ENCODE measurements around the gene SH3D19.
A peak's percentile ranks its signal among the peaks of the same experiment; 100 is the strongest.

The SH3D19 gene, protein sequence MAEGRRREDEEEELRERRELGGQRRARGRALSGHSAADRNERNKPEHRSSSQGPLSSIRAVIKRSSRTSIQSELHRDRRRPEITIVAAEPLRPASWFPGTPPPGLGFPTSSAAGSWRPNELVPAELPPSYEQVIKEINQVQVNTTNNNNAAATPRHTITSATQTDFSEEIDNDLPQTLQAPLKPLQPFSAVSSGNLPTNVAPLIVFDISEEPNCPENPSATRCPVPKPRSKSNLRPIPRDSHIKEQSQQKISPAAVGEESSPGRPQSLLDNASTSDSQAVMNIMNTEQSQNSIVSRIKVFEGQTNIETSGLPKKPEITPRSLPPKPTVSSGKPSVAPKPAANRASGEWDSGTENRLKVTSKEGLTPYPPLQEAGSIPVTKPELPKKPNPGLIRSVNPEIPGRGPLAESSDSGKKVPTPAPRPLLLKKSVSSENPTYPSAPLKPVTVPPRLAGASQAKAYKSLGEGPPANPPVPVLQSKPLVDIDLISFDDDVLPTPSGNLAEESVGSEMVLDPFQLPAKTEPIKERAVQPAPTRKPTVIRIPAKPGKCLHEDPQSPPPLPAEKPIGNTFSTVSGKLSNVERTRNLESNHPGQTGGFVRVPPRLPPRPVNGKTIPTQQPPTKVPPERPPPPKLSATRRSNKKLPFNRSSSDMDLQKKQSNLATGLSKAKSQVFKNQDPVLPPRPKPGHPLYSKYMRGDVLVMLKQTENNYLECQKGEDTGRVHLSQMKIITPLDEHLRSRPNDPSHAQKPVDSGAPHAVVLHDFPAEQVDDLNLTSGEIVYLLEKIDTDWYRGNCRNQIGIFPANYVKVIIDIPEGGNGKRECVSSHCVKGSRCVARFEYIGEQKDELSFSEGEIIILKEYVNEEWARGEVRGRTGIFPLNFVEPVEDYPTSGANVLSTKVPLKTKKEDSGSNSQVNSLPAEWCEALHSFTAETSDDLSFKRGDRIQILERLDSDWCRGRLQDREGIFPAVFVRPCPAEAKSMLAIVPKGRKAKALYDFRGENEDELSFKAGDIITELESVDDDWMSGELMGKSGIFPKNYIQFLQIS

DNA sequence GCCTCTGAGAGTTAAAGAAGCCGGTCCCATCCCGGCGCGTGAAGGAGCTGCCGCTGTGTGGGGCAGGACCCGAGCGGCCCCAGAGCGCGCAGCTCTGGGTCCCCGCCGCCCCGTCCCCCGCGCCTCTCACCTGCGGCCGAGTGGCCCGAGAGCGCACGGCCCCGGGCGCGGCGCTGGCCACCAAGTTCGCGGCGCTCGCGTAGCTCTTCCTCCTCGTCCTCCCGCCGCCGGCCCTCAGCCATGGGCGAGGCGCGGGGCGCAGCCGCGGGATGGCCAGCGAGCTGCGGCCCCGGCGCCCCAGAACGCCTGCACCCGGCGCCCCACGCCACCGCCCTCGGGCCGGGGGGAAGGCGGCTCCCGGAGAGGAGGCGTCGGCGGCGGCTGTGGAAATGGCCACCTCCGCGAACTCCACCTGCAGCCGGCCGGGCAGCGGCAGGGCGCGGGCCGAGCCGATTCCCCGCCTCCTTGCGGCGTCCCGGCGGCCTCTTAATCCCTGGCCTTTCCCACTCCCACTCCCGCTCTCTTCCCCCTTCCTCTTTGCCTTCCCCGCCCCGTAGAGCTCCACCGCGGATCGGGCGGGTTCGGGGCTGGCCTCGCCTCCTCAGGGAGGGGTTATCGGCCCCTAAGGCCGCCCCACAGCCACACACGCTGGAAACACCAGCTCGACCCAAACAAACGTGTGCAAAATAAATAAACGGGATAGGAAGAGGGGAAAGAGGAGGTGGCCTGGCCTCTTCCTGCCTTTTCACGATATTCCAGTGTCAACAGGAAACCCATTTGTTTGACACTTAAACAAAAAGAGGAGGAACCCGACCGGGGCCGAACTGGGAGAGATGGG, at the start of gene SH3D19:
Gene SH3D19 (minus strand): TSS at position 495 of the 838 bp plus-strand sequence. CDS start 253 bp downstream, at position 242.
- in situ Hi-C loops (cut with HindIII; ENCODE audit: low sequenced_read_pairs): no loop called here
- H3K4me3 ChIP-seq (ENCODE audit: low read depth, low read length): peak within 1 kb of the TSS; percentile 66
- TF ChIP-seq, protein P1, sequence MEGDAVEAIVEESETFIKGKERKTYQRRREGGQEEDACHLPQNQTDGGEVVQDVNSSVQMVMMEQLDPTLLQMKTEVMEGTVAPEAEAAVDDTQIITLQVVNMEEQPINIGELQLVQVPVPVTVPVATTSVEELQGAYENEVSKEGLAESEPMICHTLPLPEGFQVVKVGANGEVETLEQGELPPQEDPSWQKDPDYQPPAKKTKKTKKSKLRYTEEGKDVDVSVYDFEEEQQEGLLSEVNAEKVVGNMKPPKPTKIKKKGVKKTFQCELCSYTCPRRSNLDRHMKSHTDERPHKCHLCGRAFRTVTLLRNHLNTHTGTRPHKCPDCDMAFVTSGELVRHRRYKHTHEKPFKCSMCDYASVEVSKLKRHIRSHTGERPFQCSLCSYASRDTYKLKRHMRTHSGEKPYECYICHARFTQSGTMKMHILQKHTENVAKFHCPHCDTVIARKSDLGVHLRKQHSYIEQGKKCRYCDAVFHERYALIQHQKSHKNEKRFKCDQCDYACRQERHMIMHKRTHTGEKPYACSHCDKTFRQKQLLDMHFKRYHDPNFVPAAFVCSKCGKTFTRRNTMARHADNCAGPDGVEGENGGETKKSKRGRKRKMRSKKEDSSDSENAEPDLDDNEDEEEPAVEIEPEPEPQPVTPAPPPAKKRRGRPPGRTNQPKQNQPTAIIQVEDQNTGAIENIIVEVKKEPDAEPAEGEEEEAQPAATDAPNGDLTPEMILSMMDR (IDR thresholded peaks at IDR 0.05; ENCODE audit: low read depth, low read length): no peak
- peak; percentile 64 for DNase-seq (ENCODE audit: low read depth, low spot score)

DNA sequence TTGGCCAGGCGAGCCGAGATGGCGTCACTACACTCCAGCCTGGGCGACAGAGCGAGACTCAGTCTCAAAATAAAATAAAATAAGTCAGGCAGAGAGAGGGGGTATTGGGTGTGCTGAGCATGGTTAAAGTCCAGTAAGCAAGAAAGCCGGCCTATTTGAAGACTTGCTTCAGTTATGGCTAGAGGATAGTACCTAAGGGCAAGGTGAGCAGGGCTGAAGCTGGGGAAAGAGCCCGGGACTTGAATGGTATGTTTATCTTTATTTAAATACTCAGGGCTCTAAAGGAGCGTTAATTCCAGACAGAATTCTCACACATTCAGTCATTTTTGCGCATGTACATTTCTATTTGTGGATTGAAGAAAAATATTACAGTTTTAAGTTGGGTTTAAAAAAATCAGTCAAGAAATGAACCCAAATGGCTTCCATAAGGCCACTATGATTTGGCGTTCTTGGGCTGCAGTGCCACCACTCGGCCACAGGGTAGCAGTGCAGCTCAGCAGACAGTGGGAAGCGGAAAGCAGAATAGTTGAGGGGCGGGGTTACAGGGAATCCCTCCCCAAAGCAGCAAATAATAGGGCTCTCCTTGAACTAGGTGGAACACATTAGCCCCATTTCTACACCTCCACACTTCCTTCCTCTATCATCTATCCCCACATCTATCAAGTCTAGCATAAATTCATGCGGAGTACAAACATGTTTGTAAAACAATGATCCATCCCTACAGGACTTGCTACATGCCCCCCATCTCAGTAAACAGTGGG, 37.2 kb upstream of the SH3D19 start:
- in situ Hi-C loops (cut with HindIII; ENCODE audit: low sequenced_read_pairs): no loop called here
- H3K4me3 ChIP-seq (ENCODE audit: low read depth, low read length): no peak overlapping the region
- TF ChIP-seq, protein P1 (IDR thresholded peaks at IDR 0.05; ENCODE audit: low read depth, low read length): peak; percentile 100
- peak; percentile 80 for DNase-seq (ENCODE audit: low read depth, low spot score)

DNA sequence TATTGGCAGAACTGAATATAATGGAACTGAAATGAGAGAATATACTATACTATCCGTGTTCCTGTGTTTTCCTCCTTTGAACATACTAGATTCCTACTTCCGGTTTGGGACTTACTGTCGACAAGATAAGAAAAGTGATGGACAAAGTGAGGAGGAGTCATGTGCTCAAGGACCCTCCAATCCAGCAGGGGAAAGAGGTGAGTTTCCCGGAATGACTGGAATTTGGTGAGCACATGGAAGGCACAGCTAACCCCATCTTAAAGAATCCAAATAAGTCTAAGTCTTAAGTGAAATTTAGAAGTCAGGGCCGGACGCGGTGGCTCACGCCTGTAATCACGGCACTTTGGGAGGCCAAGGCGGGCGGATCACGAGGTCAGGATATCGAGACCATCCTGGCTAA, 36.6 kb upstream of the SH3D19 start:
- H3K4me3 ChIP-seq (ENCODE audit: low read depth, low read length): no peak overlapping the region
- no peak for DNase-seq (ENCODE audit: low read depth, low spot score)
- in situ Hi-C loops (cut with HindIII; ENCODE audit: low sequenced_read_pairs): no loop called here
- TF ChIP-seq, protein P1 (IDR thresholded peaks at IDR 0.05; ENCODE audit: low read depth, low read length): no peak

DNA sequence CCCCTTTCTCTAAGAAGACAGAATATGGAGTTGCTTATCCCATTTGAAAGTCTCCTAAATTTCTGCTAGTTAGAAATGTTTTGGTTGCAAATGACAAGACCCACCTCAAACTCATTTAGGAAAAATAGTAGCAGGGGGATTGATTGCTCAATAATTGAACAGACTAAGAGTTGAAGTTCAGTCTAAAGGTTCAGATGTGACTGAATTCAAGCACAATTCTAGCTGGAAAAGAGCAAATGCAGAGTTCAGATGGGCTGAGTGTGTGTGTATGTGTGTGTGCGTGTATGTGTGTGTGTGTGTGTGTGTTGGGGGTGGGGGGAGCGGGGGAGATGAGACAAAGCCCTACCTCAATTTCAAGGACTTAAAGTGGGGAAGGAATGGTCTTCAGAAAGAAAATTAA, 35.7 kb upstream of the SH3D19 start:
- TF ChIP-seq, protein P1 (IDR thresholded peaks at IDR 0.05; ENCODE audit: low read depth, low read length): no peak
- in situ Hi-C loops (cut with HindIII; ENCODE audit: low sequenced_read_pairs): no loop called here
- DNase-seq (ENCODE audit: low read depth, low spot score): no peak
- no peak overlapping the region for H3K4me3 ChIP-seq (ENCODE audit: low read depth, low read length)

DNA sequence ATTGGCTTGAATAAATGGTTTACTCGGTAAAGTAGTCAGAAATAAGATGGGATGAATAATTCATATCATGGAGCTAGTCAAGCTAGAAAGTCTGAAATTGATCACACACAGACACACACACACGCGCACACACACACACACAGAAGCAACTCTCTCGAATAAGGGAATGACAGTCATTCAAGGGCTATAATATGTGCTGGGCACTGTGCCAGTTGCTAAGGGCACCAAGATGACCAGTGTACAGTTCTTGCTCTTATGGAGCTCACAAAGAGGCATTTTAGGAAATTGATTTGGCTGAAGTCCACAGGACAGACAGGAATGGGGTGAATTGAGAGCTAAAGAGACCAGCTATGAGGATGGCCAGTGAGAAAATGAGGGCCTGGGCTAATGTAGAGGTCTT, 34.2 kb upstream of the SH3D19 start:
- H3K4me3 ChIP-seq (ENCODE audit: low read depth, low read length): no peak overlapping the region
- in situ Hi-C loops (cut with HindIII; ENCODE audit: low sequenced_read_pairs): no loop called here
- TF ChIP-seq, protein P1 (IDR thresholded peaks at IDR 0.05; ENCODE audit: low read depth, low read length): no peak
- DNase-seq (ENCODE audit: low read depth, low spot score): no peak
